Measurements from ENCODE around the gene KCNQ1. TPM values are rescaled to one million over a fixed set of nuclear protein-coding genes. Genes with fewer than 3 reads are reported as not detected.

Gene KCNQ1
- total RNA-seq, 1 donor from 2014 or later = 4.8 TPM

GRCh38 chr11:2554338-2555207, 109.8 kb downstream of the KCNQ1 start:
- peak overlapping the region; percentile 32 for H3K27ac Mint-ChIP-seq
- no peak for TF ChIP-seq CTCF (conservative IDR thresholded peaks at IDR 0.05)
- peaks cover 12% of the 10 kb centered on the region for H3K4me1 Mint-ChIP-seq (ENCODE audit: unreplicated experiment)
- H3K27me3 Mint-ChIP-seq = peaks cover 17% of the 10 kb centered on the region
- no peak for DNase-seq (ENCODE audit: extremely low spot score, unreplicated experiment)
- peaks cover 16% of the 10 kb centered on the region for H3K9me3 Mint-ChIP-seq
- H3K4me3 Mint-ChIP-seq = no peak overlapping the region
- H3K36me3 Mint-ChIP-seq = no peaks in the 10 kb centered on the region

GRCh38 chr11:2555336-2555735, 110.5 kb downstream of the KCNQ1 start:
- no peak for TF ChIP-seq CTCF (conservative IDR thresholded peaks at IDR 0.05)
- no peaks in the 10 kb centered on the region for H3K36me3 Mint-ChIP-seq
- DNase-seq (ENCODE audit: extremely low spot score, unreplicated experiment) = no peak
- H3K4me3 Mint-ChIP-seq = no peak overlapping the region
- H3K4me1 Mint-ChIP-seq (ENCODE audit: unreplicated experiment) = peaks cover 12% of the 10 kb centered on the region
- H3K27ac Mint-ChIP-seq = no peak overlapping the region
- peaks cover 17% of the 10 kb centered on the region for H3K27me3 Mint-ChIP-seq
- H3K9me3 Mint-ChIP-seq = peaks cover 16% of the 10 kb centered on the region

GRCh38 chr11:2555891-2556290, 111.1 kb downstream of the KCNQ1 start:
- peaks cover 12% of the 10 kb centered on the region for H3K4me1 Mint-ChIP-seq (ENCODE audit: unreplicated experiment)
- peaks cover 16% of the 10 kb centered on the region for H3K9me3 Mint-ChIP-seq
- no peaks in the 10 kb centered on the region for H3K36me3 Mint-ChIP-seq
- TF ChIP-seq CTCF (conservative IDR thresholded peaks at IDR 0.05) = no peak
- H3K27ac Mint-ChIP-seq = no peak overlapping the region
- DNase-seq (ENCODE audit: extremely low spot score, unreplicated experiment) = no peak
- H3K27me3 Mint-ChIP-seq = peaks cover 17% of the 10 kb centered on the region
- H3K4me3 Mint-ChIP-seq = no peak overlapping the region

- Mint-ChIP-seq H3K36me3 (no peaks in the 10 kb centered on the region), H3K9me3 (peaks cover 9% of the 10 kb centered on the region), H3K27me3 (peaks cover 14% of the 10 kb centered on the region), H3K4me3 (no peak overlapping the region), H3K4me1 (ENCODE audit: unreplicated experiment) (peaks cover 12% of the 10 kb centered on the region), H3K27ac (no peak overlapping the region)
- no peak for DNase-seq (ENCODE audit: extremely low spot score, unreplicated experiment)
- TF ChIP-seq CTCF (conservative IDR thresholded peaks at IDR 0.05) = no peak
Measured at GRCh38 chr11:2557381-2557780, 112.6 kb downstream of the KCNQ1 start.

- Mint-ChIP-seq H3K27me3 (peaks cover 8% of the 10 kb centered on the region), H3K27ac (no peak overlapping the region)
- no peak for TF ChIP-seq CTCF (conservative IDR thresholded peaks at IDR 0.05)
Measured at GRCh38 chr11:2558397-2558796, 113.6 kb downstream of the KCNQ1 start.

More at GRCh38 chr11:2558397-2558796, 113.6 kb downstream of the KCNQ1 start:
- no peak for DNase-seq (ENCODE audit: extremely low spot score, unreplicated experiment)
- Mint-ChIP-seq H3K9me3 (peaks cover 9% of the 10 kb centered on the region), H3K36me3 (no peaks in the 10 kb centered on the region), H3K4me1 (ENCODE audit: unreplicated experiment) (peaks cover 19% of the 10 kb centered on the region), H3K4me3 (no peak overlapping the region)

Data from type B pancreatic cell (in vitro differentiated cells).